Mucosa of stomach (tissue), 1 donor: ENCODE measurements around the gene ATP1B1.

Source experiments
- H3K27me3 ChIP-seq: one replicate; pipeline ENCODE4 v1.7.0; 2013; ENCODE audit warnings: mild to moderate bottlenecking, low read length; ENCODE audit not compliant: control insufficient read depth, insufficient read depth
- H3K36me3 ChIP-seq: one replicate; pipeline ENCODE4 v1.7.0; 2013; ENCODE audit warnings: low read length; ENCODE audit not compliant: control insufficient read depth, insufficient read depth
- H3K4me1 ChIP-seq: one replicate; pipeline ENCODE4 v1.7.0; 2013; ENCODE audit warnings: mild to moderate bottlenecking, low read length; ENCODE audit not compliant: control insufficient read depth, insufficient read depth
- H3K4me3 ChIP-seq: one replicate; pipeline ENCODE4 v1.7.0; 2013; ENCODE audit warnings: low read length
- H3K9ac ChIP-seq: one replicate; pipeline ENCODE4 v1.7.0; 2013; ENCODE audit warnings: mild to moderate bottlenecking, low read length, moderate library complexity
- H3K9me3 ChIP-seq: one replicate; pipeline ENCODE4 v1.7.0; 2013; ENCODE audit warnings: mild to moderate bottlenecking, low read length, moderate library complexity; ENCODE audit not compliant: control insufficient read depth
- donor health status: Pancreatic carcinoma.

ATP1B1 gene

DNA sequence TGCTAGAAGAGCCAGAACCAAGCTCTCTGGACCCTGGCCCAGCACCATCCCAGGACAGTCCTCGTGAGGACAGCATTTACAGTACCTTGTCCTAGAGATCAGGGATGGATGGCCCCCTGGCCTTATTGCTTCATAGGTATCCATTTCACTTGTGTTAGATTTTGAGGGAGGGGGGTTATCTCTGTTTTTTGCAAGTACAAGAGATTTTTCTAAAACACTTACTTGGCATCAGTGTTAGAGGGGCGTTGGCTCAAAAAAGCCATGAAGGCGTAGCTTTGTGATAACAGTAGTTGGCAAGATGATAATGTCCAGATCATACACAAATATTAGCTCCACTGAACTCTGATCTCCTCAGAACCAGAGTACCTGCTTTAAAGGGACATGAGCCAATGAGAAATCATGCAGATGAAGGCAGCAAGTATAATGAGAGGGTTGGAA lies 5.8 kb upstream of the ATP1B1 start:
- no peaks in the 10 kb centered on the region for H3K9me3 ChIP-seq
- H3K4me1 ChIP-seq: peaks cover 45% of the 10 kb centered on the region
- H3K36me3 ChIP-seq: no peaks in the 10 kb centered on the region
- no peaks in the 10 kb centered on the region for H3K27me3 ChIP-seq
- H3K4me3 ChIP-seq: no peak overlapping the region
- H3K9ac ChIP-seq: peak overlapping the region; percentile 7

DNA sequence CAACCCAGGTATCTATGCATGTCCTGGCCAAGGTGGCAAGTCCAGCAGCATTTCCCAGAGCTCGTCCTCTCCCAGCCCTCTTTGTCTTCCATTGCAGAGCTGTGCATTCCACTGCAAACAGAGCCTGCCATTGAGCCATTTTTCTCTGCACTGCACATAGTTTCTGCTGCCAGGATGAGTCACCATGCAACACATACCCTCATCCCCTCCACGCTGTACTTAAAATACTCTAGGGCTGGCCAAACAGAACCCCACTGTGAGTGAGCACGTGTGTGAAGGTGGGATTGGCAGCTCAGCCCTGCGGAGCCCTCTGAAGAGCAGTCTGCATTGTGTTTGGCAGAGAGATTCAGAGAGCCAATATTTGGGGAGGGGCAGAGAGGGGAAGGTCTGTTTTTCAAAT lies 3.9 kb upstream of the ATP1B1 start:
- Histone ChIP-seq H3K4me1 (peaks cover 45% of the 10 kb centered on the region), H3K36me3 (no peaks in the 10 kb centered on the region), H3K4me3 (peak overlapping the region; percentile 10), H3K9me3 (no peaks in the 10 kb centered on the region), H3K27me3 (no peaks in the 10 kb centered on the region), H3K9ac (peak overlapping the region; percentile 68)

DNA sequence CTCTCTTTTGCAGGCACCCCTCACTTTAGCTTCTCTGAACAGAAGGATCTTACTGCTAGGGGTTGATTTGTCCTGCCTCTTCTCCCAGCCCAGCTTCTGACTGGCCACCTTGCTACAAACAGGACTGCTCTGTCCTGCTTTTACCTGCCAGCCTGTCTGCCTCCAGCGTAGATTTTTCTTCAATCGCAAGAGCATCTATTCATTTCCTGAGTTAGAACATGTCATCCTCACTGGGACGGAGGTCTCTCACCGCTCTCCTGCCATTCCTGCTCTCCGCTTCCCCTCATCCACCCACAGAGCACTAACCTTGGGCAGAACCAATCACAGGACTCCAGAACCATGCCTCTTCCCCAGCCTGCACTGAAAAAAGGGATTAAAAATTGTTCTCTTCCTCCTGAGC lies 3.5 kb upstream of the ATP1B1 start:
- H3K9me3 ChIP-seq: no peaks in the 10 kb centered on the region
- H3K4me3 ChIP-seq: peak overlapping the region; percentile 10
- no peaks in the 10 kb centered on the region for H3K36me3 ChIP-seq
- peaks cover 45% of the 10 kb centered on the region for H3K4me1 ChIP-seq
- no peaks in the 10 kb centered on the region for H3K27me3 ChIP-seq
- peak overlapping the region; percentile 68 for H3K9ac ChIP-seq

DNA sequence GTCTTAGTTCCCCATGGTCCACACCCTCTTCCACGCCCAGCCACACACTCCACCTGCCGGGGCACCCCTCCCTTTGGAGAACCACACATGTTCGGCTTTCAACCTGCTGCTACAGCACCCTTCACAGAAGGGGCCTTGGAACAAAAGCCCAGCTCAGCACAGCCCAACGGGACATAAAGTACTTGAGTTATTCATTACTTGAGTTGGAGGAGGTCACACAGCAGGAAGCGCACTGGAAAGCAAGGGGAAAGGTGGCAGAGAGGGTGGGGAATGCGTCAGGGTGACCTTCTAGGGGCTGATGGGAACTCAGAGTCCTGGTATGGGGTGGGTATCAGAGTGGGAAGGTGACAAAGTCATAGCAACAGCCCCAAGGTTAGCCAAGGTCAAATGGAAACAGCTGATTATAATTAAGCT lies 3.0 kb upstream of the ATP1B1 start:
- no peaks in the 10 kb centered on the region for H3K36me3 ChIP-seq
- H3K9me3 ChIP-seq: no peaks in the 10 kb centered on the region
- H3K4me1 ChIP-seq: peaks cover 45% of the 10 kb centered on the region
- H3K27me3 ChIP-seq: no peaks in the 10 kb centered on the region
- peak overlapping the region; percentile 68 for H3K9ac ChIP-seq
- peak overlapping the region; percentile 10 for H3K4me3 ChIP-seq

DNA sequence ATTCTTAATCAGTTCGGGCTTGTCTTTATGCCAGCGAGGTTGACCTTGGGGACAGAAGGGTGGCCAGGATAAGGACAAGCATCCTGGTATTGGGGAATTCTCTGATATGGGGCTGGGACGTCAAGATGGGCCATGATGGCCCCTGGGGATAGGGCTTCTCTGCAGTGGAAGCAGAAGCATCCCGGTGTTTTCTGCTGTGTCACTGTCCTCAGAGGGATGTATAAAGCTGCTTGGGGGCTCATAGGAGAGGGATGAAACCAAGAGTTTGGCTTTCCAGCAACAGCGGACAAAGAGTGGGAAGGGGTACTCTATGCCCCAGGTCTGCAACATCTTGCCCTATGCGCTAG lies 1.4 kb upstream of the ATP1B1 start:
- Histone ChIP-seq H3K4me3 (peak overlapping the region; percentile 2), H3K4me1 (peaks cover 39% of the 10 kb centered on the region), H3K9me3 (no peaks in the 10 kb centered on the region), H3K36me3 (no peaks in the 10 kb centered on the region), H3K9ac (peak overlapping the region; percentile 51), H3K27me3 (no peaks in the 10 kb centered on the region)

DNA sequence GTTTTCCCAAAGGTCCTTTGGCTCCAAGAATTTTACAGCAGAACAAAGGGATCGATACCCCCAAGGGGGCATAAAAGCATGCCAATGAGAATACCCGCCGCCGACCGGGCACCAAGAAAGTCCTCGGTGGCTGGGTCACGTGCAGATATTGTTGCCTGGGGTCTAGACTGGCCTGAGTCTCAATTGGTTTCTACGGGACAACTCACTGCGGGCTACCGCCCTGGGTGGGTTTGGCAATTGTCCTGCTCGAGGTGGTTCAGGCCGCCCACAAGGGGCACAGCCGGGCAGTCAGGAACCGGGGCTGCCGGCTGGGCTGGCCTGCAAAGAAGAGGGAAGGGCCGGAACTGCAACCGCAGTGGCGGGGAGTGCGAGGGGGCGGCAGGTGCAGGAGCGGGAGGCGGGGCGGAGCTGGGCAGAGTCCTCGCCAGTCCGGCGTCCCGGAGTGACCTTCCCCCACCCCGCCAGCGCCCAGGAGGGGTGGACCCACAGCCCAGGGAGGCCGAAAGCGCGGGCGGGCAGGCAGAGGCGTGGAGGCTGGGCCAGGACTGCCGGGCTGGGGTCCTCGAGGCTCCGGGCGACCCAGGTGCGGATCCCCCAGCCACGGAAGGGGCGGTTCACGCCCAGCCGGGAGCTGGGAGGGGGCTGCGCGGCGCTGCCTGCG lies 926 bp upstream of the ATP1B1 start:
- H3K9ac ChIP-seq: peak overlapping the region; percentile 51

DNA sequence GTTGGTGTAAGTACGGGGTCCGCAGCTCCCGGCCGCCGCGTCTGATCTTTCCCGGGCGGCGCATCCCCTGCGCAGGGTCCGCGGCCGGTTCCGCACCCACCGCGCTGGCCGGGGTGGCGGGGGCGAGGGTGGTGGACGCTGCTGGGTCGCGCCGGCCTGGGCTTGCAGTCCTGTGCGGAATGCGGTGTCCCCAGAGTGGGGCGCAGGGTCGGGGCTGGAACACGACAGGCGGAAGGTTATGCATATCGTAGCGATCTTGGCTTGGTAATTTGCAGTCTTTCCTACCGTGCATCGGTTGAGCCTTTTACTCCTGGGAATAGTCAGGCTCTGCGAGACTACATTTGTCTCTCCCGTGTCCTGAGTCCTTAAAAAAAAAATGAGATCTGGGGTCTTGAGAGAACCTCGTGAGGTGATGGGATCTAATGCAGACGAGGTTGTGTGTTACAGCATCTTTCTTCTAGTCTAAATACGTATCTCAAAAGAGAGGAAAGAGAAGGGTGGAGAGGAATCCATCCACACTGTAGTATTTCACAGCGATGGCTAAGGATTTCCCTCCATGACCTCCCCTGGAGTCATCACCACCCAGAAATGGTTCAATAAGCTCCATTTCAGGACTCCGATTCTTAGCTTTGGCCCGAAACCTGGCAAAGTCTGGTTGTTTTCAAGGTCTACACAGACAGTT lies 572 bp downstream of the ATP1B1 start:
- H3K4me1 ChIP-seq: peaks cover 34% of the 10 kb centered on the region
- peak overlapping the region; percentile 95 for H3K9ac ChIP-seq
- H3K36me3 ChIP-seq: no peaks in the 10 kb centered on the region
- peak overlapping the region; percentile 96 for H3K4me3 ChIP-seq
- no peaks in the 10 kb centered on the region for H3K9me3 ChIP-seq
- H3K27me3 ChIP-seq: no peaks in the 10 kb centered on the region

More for the DNA sequence above, 926 bp upstream of the ATP1B1 start:
- Histone ChIP-seq H3K36me3 (no peaks in the 10 kb centered on the region), H3K27me3 (no peaks in the 10 kb centered on the region), H3K4me3 (peak overlapping the region; percentile 2), H3K9me3 (no peaks in the 10 kb centered on the region), H3K4me1 (peaks cover 36% of the 10 kb centered on the region)

DNA sequence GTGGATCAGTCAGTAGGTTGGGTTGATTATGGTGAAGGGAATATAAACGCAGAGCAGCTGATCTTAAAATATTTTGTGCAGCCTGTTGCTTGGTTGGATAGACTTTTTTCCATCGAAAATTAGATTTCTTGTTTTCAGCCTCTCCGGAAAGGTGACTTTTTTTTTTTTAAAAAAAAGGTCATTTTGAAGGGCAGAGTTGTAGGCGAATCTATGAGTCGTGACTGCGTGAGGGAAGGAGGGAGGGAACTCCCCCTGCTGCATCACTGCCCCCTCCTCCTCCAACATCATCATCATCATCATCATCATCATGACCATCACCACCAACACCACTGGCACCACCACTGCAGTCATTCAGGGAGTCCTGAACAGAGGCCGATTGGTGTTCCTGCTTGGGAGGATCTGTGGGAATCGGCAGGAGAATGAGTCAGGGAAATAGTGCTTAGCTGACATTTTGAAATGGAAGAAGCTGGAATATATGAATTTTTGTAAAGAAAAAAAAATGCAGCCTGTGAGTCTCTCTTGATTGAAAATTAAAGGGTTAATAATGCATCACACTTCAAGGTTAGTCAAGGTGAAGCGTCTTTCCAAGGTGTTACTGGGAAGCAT lies 1.2 kb downstream of the ATP1B1 start:
- H3K4me1 ChIP-seq: peaks cover 34% of the 10 kb centered on the region

DNA sequence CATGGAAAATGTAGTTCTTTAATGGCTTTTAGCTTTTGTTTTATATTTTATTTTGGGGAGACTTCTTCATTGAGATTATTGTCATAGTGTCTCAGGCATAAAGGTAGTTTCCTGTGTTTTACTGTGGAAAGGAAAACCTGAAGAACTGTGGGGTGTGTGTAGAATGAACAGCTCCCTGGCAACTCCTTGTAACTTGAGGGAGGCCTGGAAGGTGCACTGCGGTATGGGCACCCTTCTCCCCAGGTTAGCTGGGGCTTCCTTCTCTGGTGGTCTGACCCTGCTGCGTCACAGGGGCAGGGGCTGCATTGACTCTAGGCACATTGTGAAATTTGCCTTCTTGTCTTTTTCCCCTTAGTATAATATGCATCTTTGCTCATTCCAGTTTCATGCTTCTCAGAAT lies 1.7 kb downstream of the ATP1B1 start:
- Histone ChIP-seq H3K36me3 (no peaks in the 10 kb centered on the region), H3K4me1 (peaks cover 38% of the 10 kb centered on the region), H3K4me3 (peak overlapping the region; percentile 96)

More for the DNA sequence above, 1.2 kb downstream of the ATP1B1 start:
- Histone ChIP-seq H3K9ac (peak overlapping the region; percentile 95), H3K27me3 (no peaks in the 10 kb centered on the region), H3K36me3 (no peaks in the 10 kb centered on the region), H3K4me3 (peak overlapping the region; percentile 96), H3K9me3 (no peaks in the 10 kb centered on the region)

DNA sequence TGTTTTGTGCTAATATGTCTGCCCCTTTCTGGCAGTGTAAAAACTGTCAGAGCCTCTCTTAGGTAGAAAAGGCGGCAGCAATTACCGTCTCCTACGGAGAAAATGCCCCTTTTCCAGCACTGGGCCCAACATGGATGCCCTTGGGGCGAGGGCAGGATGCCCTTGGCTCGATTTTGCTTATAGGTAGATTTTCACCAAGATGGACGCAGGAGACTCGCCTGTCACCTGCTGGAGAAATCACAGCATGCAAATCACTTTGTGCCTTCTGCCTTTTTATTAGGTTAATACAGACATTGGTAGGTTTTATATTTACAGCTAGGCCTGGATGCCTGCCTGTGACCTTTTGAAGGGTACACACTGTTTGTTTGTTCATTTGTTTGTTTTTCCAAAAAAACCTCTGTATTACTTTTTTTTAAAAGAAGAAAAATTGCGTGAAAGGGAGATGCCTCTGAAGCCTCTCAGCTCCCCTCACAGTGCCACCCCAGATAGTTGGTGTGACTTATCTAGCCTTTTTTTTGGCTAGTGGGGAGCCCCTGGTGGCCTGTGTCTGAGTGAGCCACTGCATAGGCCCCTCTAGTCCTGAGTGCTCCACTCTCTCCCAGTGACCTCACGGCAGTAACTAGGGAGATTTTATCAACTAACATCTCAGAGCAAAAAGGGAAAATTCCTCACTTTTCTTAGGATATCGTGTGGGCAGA lies 2.5 kb downstream of the ATP1B1 start:
- H3K9me3 ChIP-seq: no peaks in the 10 kb centered on the region
- peak overlapping the region; percentile 96 for H3K4me3 ChIP-seq
- no peaks in the 10 kb centered on the region for H3K27me3 ChIP-seq
- peaks cover 39% of the 10 kb centered on the region for H3K4me1 ChIP-seq
- H3K9ac ChIP-seq: peak overlapping the region; percentile 95
- H3K36me3 ChIP-seq: no peaks in the 10 kb centered on the region

More for the DNA sequence above, 1.7 kb downstream of the ATP1B1 start:
- no peaks in the 10 kb centered on the region for H3K9me3 ChIP-seq
- H3K9ac ChIP-seq: peak overlapping the region; percentile 95
- H3K27me3 ChIP-seq: no peaks in the 10 kb centered on the region

DNA sequence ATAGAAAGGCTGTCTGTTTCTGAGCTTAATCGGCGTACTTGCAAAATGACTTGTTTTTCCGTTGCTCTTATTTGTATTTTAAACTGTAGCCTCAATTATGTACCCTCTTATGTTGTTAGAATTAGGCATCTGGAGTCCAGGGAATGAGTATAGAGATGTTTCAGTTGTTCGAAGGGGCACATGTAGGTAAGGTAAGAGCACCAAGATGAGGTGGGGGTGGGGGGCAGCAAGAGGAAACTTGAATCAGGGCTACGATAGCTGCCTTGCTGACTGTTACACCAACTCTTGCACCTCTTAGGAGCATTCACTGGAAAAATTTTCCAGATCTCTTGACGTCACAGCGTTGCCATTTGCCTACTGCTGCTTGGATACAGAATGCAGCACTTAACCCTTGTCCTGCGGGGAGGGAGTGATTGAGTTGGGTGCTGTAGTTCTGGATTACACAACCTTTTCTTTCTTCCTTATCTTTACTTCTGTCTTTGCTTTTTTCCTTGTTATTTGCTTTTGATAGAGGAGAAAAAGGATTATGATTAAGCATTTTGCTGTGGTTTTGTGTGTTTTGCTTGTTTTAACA lies 3.2 kb downstream of the ATP1B1 start:
- H3K9ac ChIP-seq: peak overlapping the region; percentile 95
- peak overlapping the region; percentile 96 for H3K4me3 ChIP-seq
- no peaks in the 10 kb centered on the region for H3K36me3 ChIP-seq
- H3K9me3 ChIP-seq: no peaks in the 10 kb centered on the region
- no peaks in the 10 kb centered on the region for H3K27me3 ChIP-seq
- H3K4me1 ChIP-seq: peaks cover 40% of the 10 kb centered on the region
